K562 (cell line): ENCODE results near the gene RUNDC3A. TPM values are rescaled to one million over a fixed set of nuclear protein-coding genes. Genes with fewer than 3 reads are reported as not detected.

Experiments
- EGR1 ChIP-seq: fragments of 450-650 bp; conservative IDR thresholded peaks from 2 replicates; pipeline ENCODE4 v1.6.1; 2017; ENCODE audit warnings: mild to moderate bottlenecking
- KHSRP ChIP-seq: fragments of 450-650 bp; IDR thresholded peaks from 2 replicates; pipeline ENCODE4 v1.6.1; 2017
- NCOA2 ChIP-seq, 2 experiments: fragments of 450-650 bp; IDR thresholded peaks; 2 replicates each; pipeline ENCODE4 v1.6.1; 2018; ENCODE audit warnings: mild to moderate bottlenecking in 2 of 2, moderate library complexity in 1 of 2; ENCODE audit not compliant: partially characterized antibody in 2 of 2
- ZFX ChIP-seq: sonication (generic); formaldehyde crosslinking; IDR thresholded peaks from 2 replicates; pipeline ENCODE4 v1.8.0; 2022; ENCODE audit warnings: mild to moderate bottlenecking, missing genetic modification reagents, moderate library complexity
- ZNF239 ChIP-seq: fragments of 250-450 bp; sonication (Bioruptor Pico); IDR thresholded peaks from 2 replicates; pipeline ENCODE4 v1.4.0; 2020; ENCODE audit warnings: mild to moderate bottlenecking
- polyA plus RNA-seq, 8 experiments: library from polyadenylated mRNA; depleted of rRNA in 4 of 8; stranded (reverse) in 5 of 8; unstranded in 3 of 8; fragments of >200 nt; fragmentation: Nextera tagmentation in 2 of 8; fragmentation: Illumina TruSeq in 1 of 8; extraction: Ambion mirVana in 2 of 8; extraction: Trizol in 1 of 8; gene quantifications; 2 replicates each; pipeline versions ENCODE4 v1.2.1 to v1.2.3, GENCODE V29; 2011 to 2014; ENCODE audit warnings: inconsistent platforms in 1 of 8, missing spikeins in 1 of 8
- total RNA-seq, 7 experiments: library from RNA; depleted of rRNA in 6 of 7; stranded (reverse); fragments of >200 nt in 6 of 7; fragmentation: Illumina TruSeq in 2 of 7; extraction: Trizol in 2 of 7; gene quantifications; 2 replicates each; pipeline versions ENCODE4 v1.2.1 to v1.2.3, GENCODE V29; 2011 to 2021; ENCODE audit warnings: low replicate concordance in 1 of 7
- TF ChIP-seq, protein P1 (sequence below), 2 experiments: fragments of 200-800 bp in 1 of 2; sonication (Bioruptor generic) in 1 of 2; sonication (generic) in 1 of 2; formaldehyde crosslinking in 1 of 2; IDR thresholded peaks in 1 of 2; conservative IDR thresholded peaks in 1 of 2; 2 replicates each; pipeline versions ENCODE4 v1.5.0 to v1.6.1; 2016 to 2020; ENCODE audit warnings: missing compliant biosample characterization in 1 of 2, missing genetic modification characterization in 1 of 2, missing genetic modification reagents in 1 of 2
- TF ChIP-seq, protein P2 (sequence below), 3 experiments: fragments of 200-800 bp in 1 of 3; sonication (Bioruptor generic) in 1 of 3; sonication (generic) in 1 of 3; formaldehyde crosslinking in 1 of 3; IDR thresholded peaks; 2 replicates each; pipeline versions ENCODE4 v1.6.1 to v1.8.0; 2016 to 2022; ENCODE audit warnings: mild to moderate bottlenecking in 2 of 3, missing compliant biosample characterization in 2 of 3, missing genetic modification characterization in 2 of 3, missing genetic modification reagents in 1 of 3
- TF ChIP-seq, protein P3 (sequence below): fragments of 200-800 bp; sonication (Bioruptor generic); IDR thresholded peaks from 2 replicates; pipeline ENCODE4 v1.6.1; 2017; ENCODE audit warnings: missing genetic modification characterization, missing compliant biosample characterization

The RUNDC3A gene
- total and polyA plus RNA-seq, 9 of the 15 experiments (the other 6 are each of a cell fraction or from before 2014, with no cell fraction given) = not detected

DNA sequence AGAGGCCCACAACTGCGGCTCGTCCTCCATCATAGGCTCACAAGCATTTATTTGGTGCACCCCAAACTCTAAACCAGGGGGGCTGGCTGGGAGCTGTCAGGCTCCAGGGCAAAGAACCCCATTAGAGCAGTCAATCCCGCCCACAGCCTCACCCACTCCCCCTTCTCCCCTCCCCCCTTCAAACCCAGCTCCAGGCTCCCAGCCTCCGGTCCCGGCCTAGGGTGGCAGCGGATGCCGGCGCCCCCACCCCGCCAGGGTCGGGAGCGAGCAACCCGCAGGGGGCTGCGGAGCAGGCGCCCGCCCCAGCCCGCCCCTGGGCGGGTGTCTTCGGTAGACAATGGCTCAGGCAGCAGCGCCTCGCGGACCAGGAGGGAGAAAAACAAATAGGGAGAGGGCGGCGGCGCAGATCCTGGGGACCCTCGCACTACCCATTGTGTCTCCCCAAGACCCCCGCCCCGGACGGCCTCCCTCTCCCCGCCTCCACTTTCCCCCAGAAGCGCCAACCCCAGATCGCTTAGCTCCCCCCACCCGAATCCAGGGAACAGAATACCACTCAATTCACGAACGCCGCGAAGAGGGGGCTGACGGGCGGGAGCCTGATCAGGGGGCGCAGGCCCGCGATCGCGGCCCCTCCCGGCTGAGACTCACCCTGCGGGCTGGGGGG, 54.7 kb downstream of the RUNDC3A start (continued):
- TF ChIP-seq EGR1 (0 out of 2 replicates have a peak, but pooled peaks have one; percentile 7), NCOA2 (IDR thresholded peaks at IDR 0.05; ENCODE audit: partially characterized antibody in 2 of 2) (no peak), KHSRP (no peak), ZFX (CRISPR knock-in tag) (peak; percentile 48; the same call in 1 of the 2 replicates), ZNF239 (no peak)
- TF ChIP-seq, protein P1, sequence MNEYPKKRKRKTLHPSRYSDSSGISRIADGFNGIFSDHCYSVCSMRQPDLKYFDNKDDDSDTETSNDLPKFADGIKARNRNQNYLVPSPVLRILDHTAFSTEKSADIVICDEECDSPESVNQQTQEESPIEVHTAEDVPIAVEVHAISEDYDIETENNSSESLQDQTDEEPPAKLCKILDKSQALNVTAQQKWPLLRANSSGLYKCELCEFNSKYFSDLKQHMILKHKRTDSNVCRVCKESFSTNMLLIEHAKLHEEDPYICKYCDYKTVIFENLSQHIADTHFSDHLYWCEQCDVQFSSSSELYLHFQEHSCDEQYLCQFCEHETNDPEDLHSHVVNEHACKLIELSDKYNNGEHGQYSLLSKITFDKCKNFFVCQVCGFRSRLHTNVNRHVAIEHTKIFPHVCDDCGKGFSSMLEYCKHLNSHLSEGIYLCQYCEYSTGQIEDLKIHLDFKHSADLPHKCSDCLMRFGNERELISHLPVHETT (CRISPR knock-in tag; conservative IDR thresholded peaks at IDR 0.05 in 1 of 2, IDR thresholded peaks at IDR 0.05 in 1 of 2) = 0 out of 4 replicates have a peak, but pooled peaks of 1 of the 2 experiments have one; percentile 14
- TF ChIP-seq, protein P2, sequence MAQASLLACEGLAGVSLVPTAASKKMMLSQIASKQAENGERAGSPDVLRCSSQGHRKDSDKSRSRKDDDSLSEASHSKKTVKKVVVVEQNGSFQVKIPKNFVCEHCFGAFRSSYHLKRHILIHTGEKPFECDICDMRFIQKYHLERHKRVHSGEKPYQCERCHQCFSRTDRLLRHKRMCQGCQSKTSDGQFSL (CRISPR knock-in tag; IDR thresholded peaks at IDR 0.05) = no peak
- TF ChIP-seq, protein P2 (tag; IDR thresholded peaks at IDR 0.05) = 0 out of 4 replicates have a peak, but pooled peaks of 1 of the 2 experiments have one; percentile 17
- TF ChIP-seq, protein P3, sequence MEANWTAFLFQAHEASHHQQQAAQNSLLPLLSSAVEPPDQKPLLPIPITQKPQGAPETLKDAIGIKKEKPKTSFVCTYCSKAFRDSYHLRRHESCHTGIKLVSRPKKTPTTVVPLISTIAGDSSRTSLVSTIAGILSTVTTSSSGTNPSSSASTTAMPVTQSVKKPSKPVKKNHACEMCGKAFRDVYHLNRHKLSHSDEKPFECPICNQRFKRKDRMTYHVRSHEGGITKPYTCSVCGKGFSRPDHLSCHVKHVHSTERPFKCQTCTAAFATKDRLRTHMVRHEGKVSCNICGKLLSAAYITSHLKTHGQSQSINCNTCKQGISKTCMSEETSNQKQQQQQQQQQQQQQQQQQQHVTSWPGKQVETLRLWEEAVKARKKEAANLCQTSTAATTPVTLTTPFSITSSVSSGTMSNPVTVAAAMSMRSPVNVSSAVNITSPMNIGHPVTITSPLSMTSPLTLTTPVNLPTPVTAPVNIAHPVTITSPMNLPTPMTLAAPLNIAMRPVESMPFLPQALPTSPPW (CRISPR knock-in tag) = peak; percentile 34
